HEK293 (cell line): ENCODE measurements around the gene KIF21A.

Experiments
- GLI4 ChIP-seq: fragments of 450-650 bp; formaldehyde crosslinking; IDR thresholded peaks from 2 replicates; pipeline ENCODE4 v1.5.1; 2016; ENCODE audit warnings: missing biosample characterization, missing genetic modification characterization
- PRDM10 ChIP-seq: fragments of 450-650 bp; formaldehyde crosslinking; IDR thresholded peaks from 2 replicates; pipeline ENCODE4 v1.5.1; 2016; ENCODE audit warnings: missing biosample characterization, missing genetic modification characterization
- RBAK ChIP-seq: fragments of 450-650 bp; formaldehyde crosslinking; IDR thresholded peaks from 2 replicates; pipeline ENCODE4 v1.5.1; 2016; ENCODE audit warnings: missing biosample characterization, missing genetic modification characterization
- REPIN1 ChIP-seq: fragments of 450-650 bp; formaldehyde crosslinking; IDR thresholded peaks from 2 replicates; pipeline ENCODE4 v1.5.1; 2017; ENCODE audit warnings: missing biosample characterization, missing genetic modification characterization, low read depth
- SCRT2 ChIP-seq: fragments of 450-650 bp; formaldehyde crosslinking; IDR thresholded peaks from 2 replicates; pipeline ENCODE4 v1.5.1; 2016; ENCODE audit warnings: missing biosample characterization, missing genetic modification characterization
- ZNF292 ChIP-seq: fragments of 450-650 bp; formaldehyde crosslinking; IDR thresholded peaks from 2 replicates; pipeline ENCODE4 v1.5.1; 2016; ENCODE audit warnings: low read depth, missing biosample characterization, missing genetic modification characterization, borderline replicate concordance
- ZNF626 ChIP-seq: fragments of 450-650 bp; sonication (Bioruptor Pico); formaldehyde crosslinking; IDR thresholded peaks from 2 replicates; pipeline ENCODE4 v1.5.1; 2018; ENCODE audit warnings: missing biosample characterization, missing genetic modification characterization, inconsistent platforms
- ZNF658 ChIP-seq: fragments of 450-650 bp; formaldehyde crosslinking; IDR thresholded peaks from 2 replicates; pipeline ENCODE4; 2016; ENCODE audit warnings: missing biosample characterization, missing genetic modification characterization
- ZNF776 ChIP-seq: fragments of 450-650 bp; formaldehyde crosslinking; IDR thresholded peaks from 2 replicates; pipeline ENCODE4 v1.5.0; 2017; ENCODE audit warnings: missing biosample characterization, missing genetic modification characterization, borderline replicate concordance
- TF ChIP-seq, protein P1 (sequence below): fragments of 450-650 bp; formaldehyde crosslinking; IDR thresholded peaks from 2 replicates; pipeline ENCODE4 v1.5.1; 2016; ENCODE audit warnings: missing biosample characterization, missing genetic modification characterization, low read depth
- TF ChIP-seq, protein P2 (sequence below): fragments of 450-650 bp; formaldehyde crosslinking; IDR thresholded peaks from 2 replicates; pipeline ENCODE4 v1.5.1; 2016; ENCODE audit warnings: missing biosample characterization, missing genetic modification characterization
- TF ChIP-seq, protein P3 (sequence below): fragments of 450-650 bp; formaldehyde crosslinking; IDR thresholded peaks from 2 replicates; pipeline ENCODE4 v1.5.1; 2016; ENCODE audit warnings: missing biosample characterization, missing genetic modification characterization

DNA sequence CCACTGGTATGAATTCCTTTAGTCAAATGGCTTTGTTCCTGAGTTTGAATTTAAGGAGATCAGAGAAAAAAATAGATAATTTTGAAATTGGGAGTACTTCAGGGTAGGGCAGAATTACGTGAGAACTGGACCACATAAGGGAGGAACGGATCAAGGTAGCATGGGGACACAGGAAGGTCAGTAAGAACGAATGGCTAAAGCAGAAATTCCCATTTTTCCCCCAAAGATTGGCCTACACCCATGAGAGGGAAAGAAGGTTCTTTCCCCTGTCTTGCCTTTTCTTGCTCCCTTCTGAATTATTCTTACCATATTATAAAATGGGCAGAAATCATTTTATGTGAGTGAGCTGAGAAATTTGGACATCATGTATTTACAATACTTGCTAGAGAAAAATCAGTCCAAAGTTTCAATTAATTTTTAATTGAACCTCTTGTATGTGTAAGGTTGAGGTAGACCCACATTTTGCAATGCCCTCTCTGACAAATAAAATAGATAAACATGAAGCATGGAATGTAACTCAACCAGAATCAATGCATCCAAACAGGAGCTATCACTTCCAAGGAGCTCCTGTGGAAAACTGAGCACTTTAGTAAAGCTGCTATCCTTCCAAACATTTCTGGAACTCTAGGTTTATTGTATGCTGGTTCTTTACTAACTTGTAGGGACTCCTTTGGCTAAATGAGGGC is 93.8 kb downstream of the KIF21A start:
- TF ChIP-seq ZNF776 (no peak), RBAK (tag by site-specific recombination) (no peak), GLI4 (tag by site-specific recombination) (no peak), ZNF292 (tag by site-specific recombination) (no peak), ZNF626 (no peak), ZNF658 (tag by site-specific recombination) (no peak), SCRT2 (tag by site-specific recombination) (no peak), PRDM10 (tag by site-specific recombination) (no peak), REPIN1 (no peak)
- TF ChIP-seq, protein P1, sequence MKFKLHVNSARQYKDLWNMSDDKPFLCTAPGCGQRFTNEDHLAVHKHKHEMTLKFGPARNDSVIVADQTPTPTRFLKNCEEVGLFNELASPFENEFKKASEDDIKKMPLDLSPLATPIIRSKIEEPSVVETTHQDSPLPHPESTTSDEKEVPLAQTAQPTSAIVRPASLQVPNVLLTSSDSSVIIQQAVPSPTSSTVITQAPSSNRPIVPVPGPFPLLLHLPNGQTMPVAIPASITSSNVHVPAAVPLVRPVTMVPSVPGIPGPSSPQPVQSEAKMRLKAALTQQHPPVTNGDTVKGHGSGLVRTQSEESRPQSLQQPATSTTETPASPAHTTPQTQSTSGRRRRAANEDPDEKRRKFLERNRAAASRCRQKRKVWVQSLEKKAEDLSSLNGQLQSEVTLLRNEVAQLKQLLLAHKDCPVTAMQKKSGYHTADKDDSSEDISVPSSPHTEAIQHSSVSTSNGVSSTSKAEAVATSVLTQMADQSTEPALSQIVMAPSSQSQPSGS: no peak
- TF ChIP-seq, protein P2, sequence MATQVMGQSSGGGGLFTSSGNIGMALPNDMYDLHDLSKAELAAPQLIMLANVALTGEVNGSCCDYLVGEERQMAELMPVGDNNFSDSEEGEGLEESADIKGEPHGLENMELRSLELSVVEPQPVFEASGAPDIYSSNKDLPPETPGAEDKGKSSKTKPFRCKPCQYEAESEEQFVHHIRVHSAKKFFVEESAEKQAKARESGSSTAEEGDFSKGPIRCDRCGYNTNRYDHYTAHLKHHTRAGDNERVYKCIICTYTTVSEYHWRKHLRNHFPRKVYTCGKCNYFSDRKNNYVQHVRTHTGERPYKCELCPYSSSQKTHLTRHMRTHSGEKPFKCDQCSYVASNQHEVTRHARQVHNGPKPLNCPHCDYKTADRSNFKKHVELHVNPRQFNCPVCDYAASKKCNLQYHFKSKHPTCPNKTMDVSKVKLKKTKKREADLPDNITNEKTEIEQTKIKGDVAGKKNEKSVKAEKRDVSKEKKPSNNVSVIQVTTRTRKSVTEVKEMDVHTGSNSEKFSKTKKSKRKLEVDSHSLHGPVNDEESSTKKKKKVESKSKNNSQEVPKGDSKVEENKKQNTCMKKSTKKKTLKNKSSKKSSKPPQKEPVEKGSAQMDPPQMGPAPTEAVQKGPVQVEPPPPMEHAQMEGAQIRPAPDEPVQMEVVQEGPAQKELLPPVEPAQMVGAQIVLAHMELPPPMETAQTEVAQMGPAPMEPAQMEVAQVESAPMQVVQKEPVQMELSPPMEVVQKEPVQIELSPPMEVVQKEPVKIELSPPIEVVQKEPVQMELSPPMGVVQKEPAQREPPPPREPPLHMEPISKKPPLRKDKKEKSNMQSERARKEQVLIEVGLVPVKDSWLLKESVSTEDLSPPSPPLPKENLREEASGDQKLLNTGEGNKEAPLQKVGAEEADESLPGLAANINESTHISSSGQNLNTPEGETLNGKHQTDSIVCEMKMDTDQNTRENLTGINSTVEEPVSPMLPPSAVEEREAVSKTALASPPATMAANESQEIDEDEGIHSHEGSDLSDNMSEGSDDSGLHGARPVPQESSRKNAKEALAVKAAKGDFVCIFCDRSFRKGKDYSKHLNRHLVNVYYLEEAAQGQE (tag by site-specific recombination): no peak
- TF ChIP-seq, protein P3, sequence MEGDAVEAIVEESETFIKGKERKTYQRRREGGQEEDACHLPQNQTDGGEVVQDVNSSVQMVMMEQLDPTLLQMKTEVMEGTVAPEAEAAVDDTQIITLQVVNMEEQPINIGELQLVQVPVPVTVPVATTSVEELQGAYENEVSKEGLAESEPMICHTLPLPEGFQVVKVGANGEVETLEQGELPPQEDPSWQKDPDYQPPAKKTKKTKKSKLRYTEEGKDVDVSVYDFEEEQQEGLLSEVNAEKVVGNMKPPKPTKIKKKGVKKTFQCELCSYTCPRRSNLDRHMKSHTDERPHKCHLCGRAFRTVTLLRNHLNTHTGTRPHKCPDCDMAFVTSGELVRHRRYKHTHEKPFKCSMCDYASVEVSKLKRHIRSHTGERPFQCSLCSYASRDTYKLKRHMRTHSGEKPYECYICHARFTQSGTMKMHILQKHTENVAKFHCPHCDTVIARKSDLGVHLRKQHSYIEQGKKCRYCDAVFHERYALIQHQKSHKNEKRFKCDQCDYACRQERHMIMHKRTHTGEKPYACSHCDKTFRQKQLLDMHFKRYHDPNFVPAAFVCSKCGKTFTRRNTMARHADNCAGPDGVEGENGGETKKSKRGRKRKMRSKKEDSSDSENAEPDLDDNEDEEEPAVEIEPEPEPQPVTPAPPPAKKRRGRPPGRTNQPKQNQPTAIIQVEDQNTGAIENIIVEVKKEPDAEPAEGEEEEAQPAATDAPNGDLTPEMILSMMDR (tag by site-specific recombination): no peak
